GM18867 (cell line): ENCODE results near the gene CRB1.
"Not testable (repeated sequence)": the region's sequence is repeated elsewhere in the genome, so short reads cannot be mapped to it uniquely, and the experiment has no call there.

Experiments used
- ATAC-seq: cut with Tn5 transposase; IDR thresholded peaks from one replicate; pipeline ENCODE4 v1.9.1; 2021; ENCODE audit warnings: mild to moderate bottlenecking, moderate library complexity; ENCODE audit not compliant: unreplicated experiment

CRB1 gene

GRCh38 chr1:197448121-197448779 lies 180.2 kb downstream of the CRB1 start:
- ATAC-seq, result no peak

DNA sequence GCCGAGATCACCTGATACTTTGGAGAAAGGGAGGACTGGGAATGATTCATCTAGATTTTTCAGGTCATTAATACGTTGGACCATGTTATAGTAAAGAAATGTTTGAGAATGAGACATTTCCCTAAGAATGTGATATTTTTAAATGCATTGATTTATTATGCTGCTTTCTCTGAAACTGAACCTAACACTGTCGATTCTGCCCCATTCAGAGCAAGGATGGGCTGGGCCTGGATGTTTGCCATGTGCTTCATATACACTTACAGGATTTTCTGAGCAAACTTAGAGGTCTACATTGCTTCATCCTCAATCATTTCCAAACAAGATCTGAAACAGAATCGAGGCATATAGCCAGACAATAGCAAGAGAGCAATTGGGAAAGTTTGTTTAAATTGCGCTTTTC lies 183.3 kb downstream of the CRB1 start:
- no peak for ATAC-seq

DNA sequence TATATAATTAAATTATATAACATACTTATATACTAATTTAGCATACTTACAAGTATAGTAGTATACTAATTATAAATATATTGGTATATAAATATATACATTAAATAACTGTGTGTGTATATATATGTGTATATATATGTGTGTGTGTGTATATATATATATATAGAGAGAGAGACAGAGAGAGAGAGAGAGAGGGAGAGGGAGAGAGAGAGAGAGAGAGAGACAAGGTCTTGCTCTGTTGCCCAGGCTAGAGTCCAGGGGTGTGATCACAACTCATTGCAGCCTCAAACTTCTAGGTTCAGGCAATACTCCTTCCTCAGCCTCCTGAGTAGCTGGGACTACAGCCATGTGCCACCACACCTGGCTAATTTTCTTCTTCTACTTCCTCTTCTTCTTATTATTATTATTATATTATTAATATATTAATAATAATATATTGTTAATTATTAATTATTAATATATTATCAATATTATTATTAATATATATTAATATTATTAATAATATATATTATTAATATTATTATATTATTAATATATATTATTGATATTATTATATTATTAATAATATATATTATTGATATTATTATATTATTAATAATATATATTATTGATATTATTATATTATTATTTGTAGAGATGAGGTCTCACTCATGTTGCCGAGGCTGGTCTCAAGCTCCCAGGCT lies 185.5 kb downstream of the CRB1 start:
- no peak for ATAC-seq

DNA sequence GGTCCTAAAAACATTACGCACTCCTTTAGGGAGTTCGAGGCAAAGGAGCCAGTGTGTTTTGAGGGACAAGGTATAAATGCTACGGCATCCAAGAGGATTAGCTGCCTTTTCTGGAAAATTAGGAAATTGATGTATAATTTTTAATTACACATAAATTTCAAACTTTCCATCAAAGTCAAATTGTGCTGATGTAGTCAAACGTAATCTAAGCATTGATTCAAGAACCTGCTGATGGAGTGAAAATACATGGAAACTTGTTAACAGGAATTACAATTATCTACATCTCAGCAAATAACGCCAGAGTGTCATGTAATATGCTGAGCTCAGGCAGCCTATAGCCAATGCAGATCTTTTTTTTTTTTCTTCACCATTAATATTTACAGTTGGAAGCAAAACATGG lies 194.5 kb downstream of the CRB1 start:
- ATAC-seq, result no peak

GRCh38 chr1:197463142-197463541 lies 195.1 kb downstream of the CRB1 start:
- no peak for ATAC-seq

DNA sequence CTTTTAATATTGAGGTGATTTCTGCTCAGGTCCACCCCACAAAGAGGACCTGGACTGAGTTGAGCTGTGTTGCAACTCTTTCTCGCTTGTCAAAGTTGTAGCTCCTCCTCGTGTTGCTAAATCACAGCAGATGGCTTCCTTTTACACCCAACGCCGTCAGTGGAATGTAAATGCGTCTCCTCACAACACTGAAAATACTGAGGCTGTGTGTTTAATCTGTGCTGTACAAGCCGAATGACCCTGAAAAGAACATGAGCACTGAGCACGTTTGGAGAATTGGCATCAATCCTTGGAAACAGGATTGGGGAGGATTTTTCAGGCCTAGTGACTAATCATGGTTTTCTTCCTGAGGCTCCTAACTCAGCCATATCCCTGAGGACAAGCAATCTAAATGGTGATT lies 196.0 kb downstream of the CRB1 start:
- no peak for ATAC-seq

GRCh38 chr1:197465528-197466327 lies 197.7 kb downstream of the CRB1 start:
- ATAC-seq, result no peak

- no peak for ATAC-seq
Observed at GRCh38 chr1:197466813-197467212, 198.8 kb downstream of the CRB1 start.

DNA sequence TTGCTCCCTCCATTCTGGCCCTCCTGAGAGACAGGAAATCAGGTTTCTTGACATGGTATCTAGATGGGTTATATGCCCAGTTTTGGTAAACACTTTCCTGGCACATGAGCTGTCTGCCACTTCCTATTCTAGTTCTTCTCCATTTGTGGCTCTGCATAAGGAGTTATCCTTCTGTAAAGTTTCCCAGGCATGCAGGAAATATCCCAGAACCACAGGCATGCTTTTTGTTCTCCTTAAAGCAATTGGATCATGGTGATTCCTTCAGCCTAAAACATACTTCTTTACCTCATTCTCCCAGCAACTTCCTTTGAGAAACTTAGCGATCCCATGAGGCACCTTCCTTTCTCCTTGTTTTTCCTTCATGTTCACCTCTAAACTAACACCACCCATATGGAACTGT lies 199.8 kb downstream of the CRB1 start:
- no peak for ATAC-seq

DNA sequence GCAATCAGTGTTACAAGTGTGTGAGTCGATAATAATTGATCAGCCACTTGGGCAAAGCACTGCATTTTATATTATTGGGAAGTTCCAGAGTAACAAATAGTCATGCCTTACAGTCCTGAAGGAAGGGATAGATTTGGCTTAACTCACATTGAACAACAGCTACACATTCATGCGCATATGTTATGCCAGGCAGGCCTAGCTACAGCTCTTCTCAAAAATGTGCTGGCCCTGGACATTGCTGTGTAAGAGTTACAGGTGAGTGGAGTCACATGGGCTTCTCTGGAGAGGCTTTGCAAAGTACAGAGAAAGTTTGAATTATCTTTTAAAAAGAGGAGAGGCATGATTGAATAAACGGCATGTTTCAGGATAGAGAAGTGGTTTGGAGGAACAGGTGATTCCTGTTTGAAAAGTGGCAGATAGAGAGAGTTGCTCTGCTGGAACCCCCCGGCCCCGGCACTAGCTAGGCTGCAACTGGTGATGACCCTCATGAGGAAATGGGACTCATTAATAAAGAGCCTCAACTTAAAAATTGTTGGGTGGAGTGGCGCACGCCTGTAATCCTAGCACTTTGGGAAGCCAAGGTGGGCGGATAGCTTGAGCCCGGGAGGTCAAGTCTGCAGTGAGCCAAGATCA lies 200.6 kb downstream of the CRB1 start:
- no peak for ATAC-seq

DNA sequence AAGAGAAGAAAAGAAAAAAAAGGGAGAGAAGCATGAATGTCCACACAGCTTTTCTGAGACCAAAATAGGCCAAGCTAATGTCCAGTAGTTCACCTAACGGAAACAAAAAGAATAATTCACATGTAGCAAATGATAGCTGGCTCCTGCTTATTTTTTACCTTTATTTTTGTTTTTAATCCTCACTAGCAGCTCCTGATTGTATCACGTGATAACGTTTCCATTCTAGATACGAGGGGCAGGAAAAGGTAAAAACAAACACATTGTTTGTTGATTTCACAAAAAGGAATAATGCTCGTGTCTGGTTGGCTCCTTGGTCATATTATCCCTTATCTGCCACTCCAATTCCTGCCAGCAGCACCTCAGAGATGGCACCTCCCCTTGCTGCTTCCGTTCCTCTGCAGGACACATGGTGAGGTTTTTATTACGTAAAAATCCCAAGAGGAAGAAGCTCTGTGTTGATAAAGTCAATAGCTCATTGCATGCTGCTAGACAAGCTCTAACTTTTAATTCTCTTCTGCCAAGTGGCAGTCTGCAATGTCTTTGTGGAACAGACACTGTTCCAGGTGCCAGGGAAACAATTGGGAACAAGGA lies 201.7 kb downstream of the CRB1 start:
- ATAC-seq, result no peak

GRCh38 chr1:197470330-197470729 lies 202.3 kb downstream of the CRB1 start:
- ATAC-seq, result no peak

DNA sequence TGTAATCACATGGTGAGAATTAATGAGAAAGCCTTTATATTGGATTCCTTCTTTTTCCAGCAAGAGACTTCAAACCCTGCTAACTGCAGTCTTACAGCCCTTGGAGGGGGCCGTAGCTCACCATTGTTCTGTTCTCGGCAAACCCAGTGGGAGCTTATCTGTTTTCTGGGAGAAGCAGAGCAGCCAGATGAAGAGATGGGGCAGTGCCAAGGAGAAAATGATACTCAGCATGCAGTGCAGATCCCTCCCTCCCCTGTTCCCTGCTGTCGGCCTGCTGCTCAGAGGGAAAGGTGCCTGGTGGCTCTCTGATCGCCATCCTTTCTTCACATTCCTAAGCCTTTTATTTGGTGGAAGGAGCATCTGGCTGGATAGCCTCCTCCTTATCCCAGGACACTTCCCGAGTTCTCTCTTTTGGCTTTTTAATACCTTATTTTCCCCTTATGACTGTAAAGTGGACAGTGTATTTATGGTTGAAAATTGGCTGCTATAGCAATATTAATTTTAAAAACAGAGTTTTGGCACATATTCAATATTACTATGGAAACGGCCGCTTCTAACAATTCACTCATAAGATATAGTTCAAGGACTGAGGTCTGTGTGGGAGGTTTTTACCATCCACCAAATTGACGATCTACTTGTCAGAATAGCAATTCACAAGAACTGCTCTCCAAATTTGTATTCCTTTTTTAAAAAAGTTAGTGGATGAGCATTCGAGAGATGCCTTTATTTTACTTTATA lies 203.4 kb downstream of the CRB1 start:
- ATAC-seq, result no peak

DNA sequence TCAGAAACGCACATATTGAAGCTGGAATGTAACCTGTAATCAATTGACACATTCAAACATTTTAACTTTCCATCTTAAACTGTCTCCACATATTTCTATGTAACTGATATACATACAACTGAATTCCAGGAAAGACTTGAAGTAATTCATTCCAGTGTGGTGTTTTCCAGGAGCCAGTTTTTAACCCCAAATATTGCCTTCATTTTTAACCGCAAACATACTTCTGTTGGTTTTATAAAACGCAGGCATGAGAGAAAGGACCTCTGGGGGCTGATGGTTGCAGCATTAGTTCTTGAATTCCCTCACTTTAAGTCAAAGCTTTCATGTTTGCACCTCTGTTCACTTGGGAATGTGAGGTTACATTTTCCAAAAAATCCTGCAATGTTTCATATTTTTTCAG lies 204.1 kb downstream of the CRB1 start:
- ATAC-seq, result no peak

DNA sequence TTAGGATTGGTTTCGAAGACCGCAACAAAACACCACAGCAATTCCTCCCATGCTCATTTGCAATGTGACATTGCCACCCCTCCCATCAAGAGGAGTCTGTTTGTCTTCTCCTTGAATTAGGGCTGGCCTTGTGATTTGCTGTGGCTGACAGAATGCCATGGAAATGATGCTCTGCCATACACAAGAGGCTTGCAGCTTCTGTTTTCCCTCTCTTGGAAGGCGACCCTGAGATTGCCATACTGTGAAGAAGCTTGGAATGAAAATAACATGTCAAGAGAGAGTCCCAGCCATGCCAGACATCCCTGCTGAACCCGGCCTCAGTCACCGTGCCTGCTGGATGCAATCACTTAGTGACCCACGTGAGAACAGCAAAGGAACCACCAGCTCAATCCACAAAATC lies 212.4 kb downstream of the CRB1 start:
- no peak for ATAC-seq

DNA sequence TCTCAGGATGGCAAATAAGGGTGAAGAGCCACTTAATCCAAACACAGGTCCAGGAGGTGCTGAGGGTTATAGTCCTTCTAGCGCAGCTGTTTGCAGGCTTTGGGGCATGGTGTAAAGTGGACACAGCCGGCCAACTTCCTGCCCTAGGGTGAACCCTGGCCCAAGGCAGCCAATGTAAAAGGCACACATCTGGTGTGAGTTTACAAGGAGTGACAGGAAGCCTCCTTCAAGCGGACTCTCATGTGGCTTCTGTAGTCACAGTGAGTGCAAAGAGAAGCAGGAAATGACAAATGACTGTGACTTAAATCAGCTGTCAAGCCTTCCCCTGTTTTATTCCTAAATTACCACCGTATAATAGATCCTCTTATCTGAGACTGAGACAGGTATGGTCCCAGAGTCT lies 213.0 kb downstream of the CRB1 start:
- no peak for ATAC-seq

DNA sequence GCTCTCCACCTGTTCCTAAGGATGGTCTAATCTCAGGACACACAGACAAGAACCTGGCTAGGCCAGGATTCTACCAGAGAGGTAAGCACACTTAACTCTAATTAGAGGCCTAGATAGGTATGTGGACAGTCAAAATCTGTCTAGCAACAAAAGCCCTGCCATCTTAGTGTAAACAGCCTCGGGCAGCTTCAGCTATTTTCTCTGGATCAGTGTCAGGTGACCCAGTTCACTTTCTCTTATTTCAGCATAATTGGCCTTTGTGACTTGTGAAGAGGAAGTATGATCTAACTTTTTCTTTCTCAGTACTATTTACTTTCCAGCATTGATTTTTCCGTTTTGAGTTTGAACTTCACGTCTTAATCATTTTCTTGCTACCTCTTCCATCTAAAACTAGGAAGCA lies 217.7 kb downstream of the CRB1 start:
- no peak for ATAC-seq

- no peak for ATAC-seq
Observed at GRCh38 chr1:197486946-197487345, 218.9 kb downstream of the CRB1 start.

DNA sequence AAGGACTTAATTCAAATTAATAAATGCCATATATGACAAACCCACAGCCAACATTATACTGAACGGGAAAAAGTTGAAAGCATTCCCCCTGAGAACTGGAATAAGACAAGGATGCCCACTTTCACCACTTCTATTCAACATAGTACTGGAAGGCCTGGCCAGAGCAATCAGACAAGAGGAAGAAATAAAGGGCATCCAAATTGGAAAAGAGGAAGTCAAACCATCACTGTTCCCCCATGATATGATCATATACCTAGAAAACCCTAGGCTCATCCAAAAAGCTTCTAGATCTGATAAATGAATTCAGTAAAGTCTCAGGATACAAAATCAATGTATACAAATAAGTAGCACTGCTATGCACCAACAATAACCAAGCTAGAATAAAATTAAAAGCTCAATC lies 223.5 kb downstream of the CRB1 start:
- ATAC-seq, result not testable (repeated sequence)

DNA sequence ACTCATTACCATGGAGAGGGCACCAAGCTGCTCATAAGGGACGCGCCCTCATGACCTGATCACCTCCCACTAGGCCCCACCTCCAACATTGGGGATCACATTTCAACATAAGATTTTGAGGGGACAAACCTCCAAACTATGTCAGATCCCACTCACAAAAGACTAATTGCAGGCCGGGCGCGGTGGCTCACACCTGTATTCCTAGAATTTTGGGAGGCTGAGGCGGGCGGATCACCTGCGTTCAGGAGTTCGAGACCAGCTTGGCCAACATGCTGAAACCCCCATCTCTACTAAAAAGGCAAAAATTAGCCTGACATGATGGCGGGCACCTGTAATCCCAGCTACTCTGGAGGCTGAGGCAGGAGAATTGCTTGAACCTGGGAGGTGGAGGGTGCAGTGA lies 228.7 kb downstream of the CRB1 start:
- no peak for ATAC-seq
